Panc1 (cell line): Measurements from ENCODE around the gene ABCA1. TPM values are rescaled to one million over a fixed set of nuclear protein-coding genes. Genes with fewer than 3 reads are reported as not detected.
"Not testable (repeated sequence)": the region's sequence is repeated elsewhere in the genome, so short reads cannot be mapped to it uniquely, and the experiment has no call there.

ENCODE experiments used
- ATAC-seq: fragments of 200-7000 bp; cut with Tn5 transposase; 2 replicates; pipeline ENCODE4 v1.9.1; 2020; ENCODE audit warnings: mild to moderate bottlenecking, moderate library complexity
- BruUV-seq: library from RNA; stranded (reverse); fragments of 400-500 nt; replicated peaks from 2 replicates; lab custom pipeline; 2021; lab: Mats Ljungman, UMichigan
- CTCF ChIA-PET: fragments of 300-600 bp; sonication (Branson Sonifier 250); formaldehyde crosslinking; loops from one replicate; lab custom pipeline; 2022; ENCODE audit warnings: antibody characterized with exemption; lab: Charles Lee
- POLR2A ChIA-PET: fragments of 300-600 bp; sonication (Branson Sonifier 250); formaldehyde crosslinking; loops from one replicate; lab custom pipeline; 2022; ENCODE audit warnings: antibody characterized with exemption; lab: Charles Lee
- DNase-seq: peaks from one replicate; pipeline ENCODE4 v3.0.0-alpha.2; 2010; ENCODE audit warnings: low read depth, low spot score
- H3K27ac ChIP-seq: 2 replicates; pipeline ENCODE4 v1.5.1; 2011; ENCODE audit warnings: mild to moderate bottlenecking, low read length, inconsistent platforms
- H3K27me3 ChIP-seq: fragments of 200-500 bp; sonication (Bioruptor generic); 2 replicates; pipeline ENCODE4 v1.6.0; 2014; ENCODE audit warnings: low read length, inconsistent platforms; ENCODE audit not compliant: control insufficient read depth, insufficient read depth
- H3K36me3 ChIP-seq: fragments of 200-500 bp; sonication (Bioruptor generic); 2 replicates; pipeline ENCODE4 v1.5.1; 2014; ENCODE audit warnings: inconsistent platforms, mild to moderate bottlenecking, low read length, moderate library complexity; ENCODE audit not compliant: control insufficient read depth, insufficient read depth
- H3K4me1 ChIP-seq: 2 replicates; pipeline ENCODE4 v1.5.1; 2011; ENCODE audit warnings: inconsistent platforms, mild to moderate bottlenecking, low read length, moderate library complexity; ENCODE audit not compliant: control insufficient read depth, insufficient read depth
- H3K4me3 ChIP-seq, 2 experiments: 2 replicates each; pipeline ENCODE4 v1.5.1; 2011 to 2012; ENCODE audit warnings: low read depth in 2 of 2, low read length in 2 of 2, mild to moderate bottlenecking in 2 of 2, inconsistent platforms in 1 of 2, moderate library complexity in 1 of 2
- H3K9me3 ChIP-seq: fragments of 200-500 bp; sonication (Bioruptor generic); 2 replicates; pipeline ENCODE4 v1.5.1; 2014; ENCODE audit warnings: low read depth, mild to moderate bottlenecking, inconsistent platforms, low read length, moderate library complexity; ENCODE audit not compliant: control insufficient read depth, insufficient read depth
- POLR2AphosphoS5 ChIP-seq: IDR thresholded peaks from 2 replicates; pipeline ENCODE4 v1.6.1; 2012; ENCODE audit warnings: mild to moderate bottlenecking, low read depth, low read length, moderate library complexity
- SIN3A ChIP-seq: IDR thresholded peaks from 2 replicates; pipeline ENCODE4 v1.6.1; 2012; ENCODE audit warnings: low read depth, mild to moderate bottlenecking, low read length, moderate library complexity, borderline replicate concordance; ENCODE audit not compliant: insufficient read depth
- TCF7L2 ChIP-seq: IDR thresholded peaks from 2 replicates; pipeline ENCODE4 v1.6.1; 2011; ENCODE audit warnings: mild to moderate bottlenecking, low read depth, low read length, inconsistent platforms
- in situ Hi-C: cut with HindIII; loops from 2 replicates; pipeline ENCODE4 v1.10.0; 2016; ENCODE audit warnings: low sequenced_read_pairs, low pct_unique_long_range_greater_than_20kb
- intact Hi-C: fragments of 100-400 bp; cut with micrococcal nuclease; formaldehyde crosslinking; loops from one replicate; pipeline ENCODE4 v1.10.0; 2022; ENCODE audit not compliant: unreplicated experiment
- total RNA-seq: library from RNA; stranded (reverse); gene quantifications from one replicate; pipeline ENCODE4 v1.2.1, GENCODE V29; 2021; ENCODE audit not compliant: unreplicated experiment
- TF ChIP-seq, protein P1 (sequence below): fragments of 450-650 bp; IDR thresholded peaks from 2 replicates; pipeline ENCODE4 v1.5.1; 2017; ENCODE audit warnings: mild to moderate bottlenecking
- TF ChIP-seq, protein P2 (sequence below), 2 experiments: IDR thresholded peaks; 2 replicates each; pipeline ENCODE4 v1.6.1; 2011 to 2012; ENCODE audit warnings: low read depth in 2 of 2, control low read depth in 1 of 2, low read length in 1 of 2, mild to moderate bottlenecking in 1 of 2, moderate library complexity in 1 of 2; ENCODE audit not compliant: insufficient read depth in 1 of 2

Gene ABCA1
- total RNA-seq, 1 experiment from 2014 or later: 2.6 TPM

DNA sequence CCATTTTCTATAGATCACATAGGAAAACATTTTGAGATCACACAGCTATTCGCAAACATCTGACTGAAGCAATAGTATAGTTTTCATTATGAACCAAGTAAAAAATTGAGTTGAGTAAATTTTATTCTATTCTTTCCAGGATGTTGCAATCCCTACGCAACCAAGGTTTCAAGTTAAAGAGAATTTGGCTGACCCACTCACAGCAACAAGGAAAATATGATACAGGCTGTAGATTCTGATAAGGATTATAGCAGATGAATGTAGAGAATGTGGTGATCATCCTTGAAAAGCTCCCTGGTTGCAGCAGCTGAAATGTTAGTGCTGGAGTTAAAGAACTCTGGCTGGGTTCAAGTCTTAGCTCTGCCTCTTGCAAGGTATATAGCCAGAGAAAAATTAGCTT, 4.7 kb downstream of the ABCA1 start:
- Histone ChIP-seq H3K4me1 (no peaks in the 10 kb centered on the region), H3K4me3 (no peak overlapping the region), H3K27ac (no peak overlapping the region), H3K27me3 (no peaks in the 10 kb centered on the region), H3K36me3 (no peaks in the 10 kb centered on the region), H3K9me3 (no peaks in the 10 kb centered on the region)
- intact Hi-C loops (no loop called here), in situ Hi-C loops (no loop called here)
- ATAC-seq (no peak), DNase-seq (no peak)
- ChIA-PET CTCF (no interaction called here), POLR2A (no interaction called here)
- no TSS peak for BruUV-seq
- no peak for TF ChIP-seq SIN3A
- TF ChIP-seq POLR2AphosphoS5: no peak
- TF ChIP-seq, protein P1, sequence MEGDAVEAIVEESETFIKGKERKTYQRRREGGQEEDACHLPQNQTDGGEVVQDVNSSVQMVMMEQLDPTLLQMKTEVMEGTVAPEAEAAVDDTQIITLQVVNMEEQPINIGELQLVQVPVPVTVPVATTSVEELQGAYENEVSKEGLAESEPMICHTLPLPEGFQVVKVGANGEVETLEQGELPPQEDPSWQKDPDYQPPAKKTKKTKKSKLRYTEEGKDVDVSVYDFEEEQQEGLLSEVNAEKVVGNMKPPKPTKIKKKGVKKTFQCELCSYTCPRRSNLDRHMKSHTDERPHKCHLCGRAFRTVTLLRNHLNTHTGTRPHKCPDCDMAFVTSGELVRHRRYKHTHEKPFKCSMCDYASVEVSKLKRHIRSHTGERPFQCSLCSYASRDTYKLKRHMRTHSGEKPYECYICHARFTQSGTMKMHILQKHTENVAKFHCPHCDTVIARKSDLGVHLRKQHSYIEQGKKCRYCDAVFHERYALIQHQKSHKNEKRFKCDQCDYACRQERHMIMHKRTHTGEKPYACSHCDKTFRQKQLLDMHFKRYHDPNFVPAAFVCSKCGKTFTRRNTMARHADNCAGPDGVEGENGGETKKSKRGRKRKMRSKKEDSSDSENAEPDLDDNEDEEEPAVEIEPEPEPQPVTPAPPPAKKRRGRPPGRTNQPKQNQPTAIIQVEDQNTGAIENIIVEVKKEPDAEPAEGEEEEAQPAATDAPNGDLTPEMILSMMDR: no peak
- TF ChIP-seq, protein P2, sequence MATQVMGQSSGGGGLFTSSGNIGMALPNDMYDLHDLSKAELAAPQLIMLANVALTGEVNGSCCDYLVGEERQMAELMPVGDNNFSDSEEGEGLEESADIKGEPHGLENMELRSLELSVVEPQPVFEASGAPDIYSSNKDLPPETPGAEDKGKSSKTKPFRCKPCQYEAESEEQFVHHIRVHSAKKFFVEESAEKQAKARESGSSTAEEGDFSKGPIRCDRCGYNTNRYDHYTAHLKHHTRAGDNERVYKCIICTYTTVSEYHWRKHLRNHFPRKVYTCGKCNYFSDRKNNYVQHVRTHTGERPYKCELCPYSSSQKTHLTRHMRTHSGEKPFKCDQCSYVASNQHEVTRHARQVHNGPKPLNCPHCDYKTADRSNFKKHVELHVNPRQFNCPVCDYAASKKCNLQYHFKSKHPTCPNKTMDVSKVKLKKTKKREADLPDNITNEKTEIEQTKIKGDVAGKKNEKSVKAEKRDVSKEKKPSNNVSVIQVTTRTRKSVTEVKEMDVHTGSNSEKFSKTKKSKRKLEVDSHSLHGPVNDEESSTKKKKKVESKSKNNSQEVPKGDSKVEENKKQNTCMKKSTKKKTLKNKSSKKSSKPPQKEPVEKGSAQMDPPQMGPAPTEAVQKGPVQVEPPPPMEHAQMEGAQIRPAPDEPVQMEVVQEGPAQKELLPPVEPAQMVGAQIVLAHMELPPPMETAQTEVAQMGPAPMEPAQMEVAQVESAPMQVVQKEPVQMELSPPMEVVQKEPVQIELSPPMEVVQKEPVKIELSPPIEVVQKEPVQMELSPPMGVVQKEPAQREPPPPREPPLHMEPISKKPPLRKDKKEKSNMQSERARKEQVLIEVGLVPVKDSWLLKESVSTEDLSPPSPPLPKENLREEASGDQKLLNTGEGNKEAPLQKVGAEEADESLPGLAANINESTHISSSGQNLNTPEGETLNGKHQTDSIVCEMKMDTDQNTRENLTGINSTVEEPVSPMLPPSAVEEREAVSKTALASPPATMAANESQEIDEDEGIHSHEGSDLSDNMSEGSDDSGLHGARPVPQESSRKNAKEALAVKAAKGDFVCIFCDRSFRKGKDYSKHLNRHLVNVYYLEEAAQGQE (IDR thresholded peaks at IDR 0.05; ENCODE audit: insufficient read depth in 1 of 2, low read depth in 2 of 2, low read length in 1 of 2): no peak
- TF ChIP-seq TCF7L2: no peak

DNA sequence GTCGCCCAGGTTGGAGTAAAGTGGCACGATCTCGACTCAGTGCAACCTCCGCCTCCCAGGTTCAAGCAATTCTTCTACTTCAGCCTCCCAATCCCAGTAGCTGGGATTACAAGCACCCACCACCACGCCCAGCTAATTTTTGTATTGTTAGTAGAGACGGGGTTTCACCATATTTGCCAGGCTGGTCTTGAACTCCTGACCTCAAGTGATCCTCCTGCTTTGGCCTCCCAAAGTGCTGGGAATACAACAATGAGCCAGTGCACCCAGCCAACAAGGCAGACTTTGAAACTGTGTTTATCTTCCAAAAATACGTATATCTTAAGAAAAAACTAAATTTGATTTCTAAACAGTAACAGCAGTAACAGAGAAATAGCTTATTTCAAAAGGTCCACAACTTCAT, 5.2 kb downstream of the ABCA1 start:
- CTCF ChIA-PET, H3K27ac ChIP-seq, H3K9me3 ChIP-seq, H3K4me1 ChIP-seq, ATAC-seq, intact Hi-C loops, DNase-seq, H3K4me3 ChIP-seq, BruUV-seq, H3K36me3 ChIP-seq, H3K27me3 ChIP-seq, POLR2A ChIA-PET, in situ Hi-C loops: not testable (repeated sequence)

DNA sequence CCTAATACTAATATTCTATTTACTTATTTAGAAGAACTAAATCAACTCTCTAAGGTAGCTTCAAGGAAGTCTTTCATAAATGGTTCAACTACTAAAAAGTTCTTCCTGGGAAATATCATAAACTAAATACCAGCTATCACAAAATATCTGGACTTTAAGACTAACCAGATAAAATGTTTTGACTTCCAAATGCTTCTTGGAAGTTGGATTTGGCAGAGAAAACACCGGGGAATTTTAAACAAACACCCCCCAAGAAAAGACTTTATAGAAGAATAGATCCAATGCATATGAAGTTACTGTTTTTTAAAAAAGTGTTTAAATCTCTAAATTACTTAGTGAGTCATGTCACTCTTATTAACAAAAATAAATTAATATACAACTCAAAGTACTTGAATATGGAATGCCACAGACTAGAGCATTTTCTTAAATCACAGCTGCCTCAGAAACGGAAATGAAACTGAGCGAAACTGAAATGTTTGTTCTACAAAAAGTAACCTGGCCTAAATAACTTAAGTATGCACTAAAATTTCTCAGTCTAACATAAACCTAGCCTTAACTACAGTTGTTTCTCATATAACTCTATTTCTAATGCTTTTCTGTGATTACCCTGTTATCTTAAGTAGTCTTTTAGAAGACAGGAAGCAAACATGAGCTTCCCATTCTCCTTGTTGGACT, 6.8 kb downstream of the ABCA1 start:
- Histone ChIP-seq H3K36me3 (no peaks in the 10 kb centered on the region), H3K27ac (no peak overlapping the region), H3K4me1 (no peaks in the 10 kb centered on the region), H3K27me3 (no peaks in the 10 kb centered on the region), H3K4me3 (no peak overlapping the region), H3K9me3 (no peaks in the 10 kb centered on the region)
- in situ Hi-C loops: no loop called here
- ATAC-seq (no peak), DNase-seq (no peak)
- CTCF ChIA-PET: no interaction called here
- no TSS peak for BruUV-seq
- POLR2A ChIA-PET: no interaction called here
- intact Hi-C loops: no loop called here
- TF ChIP-seq, protein P2 (IDR thresholded peaks at IDR 0.05; ENCODE audit: insufficient read depth in 1 of 2, low read depth in 2 of 2, low read length in 1 of 2): no peak
- TF ChIP-seq SIN3A: no peak
- no peak for TF ChIP-seq TCF7L2
- TF ChIP-seq POLR2AphosphoS5: no peak
- TF ChIP-seq, protein P1: no peak
